B cell (primary cell): ENCODE data around the gene TSFM. TPM values are rescaled to one million over a fixed set of nuclear protein-coding genes. Genes with fewer than 3 reads are reported as not detected.

Experiments used
- ATAC-seq: fragments of 200-7000 bp; cut with Tn5 transposase; one replicate; pipeline ENCODE4 v1.10.0; 2021; ENCODE audit warnings: low read depth, mild to moderate bottlenecking, moderate number of reproducible peaks, moderate library complexity
- CTCF ChIA-PET: fragments of 350-600 bp; sonication (Branson Sonifier 250); formaldehyde crosslinking; loops from one replicate; lab custom pipeline; 2021; ENCODE audit warnings: antibody characterized with exemption, inconsistent platforms; lab: Charles Lee
- POLR2A ChIA-PET: fragments of 350-600 bp; sonication (Branson Sonifier 250); formaldehyde crosslinking; loops from one replicate; lab custom pipeline; 2021; ENCODE audit warnings: antibody characterized with exemption; lab: Charles Lee
- DNase-seq: peaks from one replicate; pipeline ENCODE4 v3.0.0; 2013
- H2AFZ ChIP-seq: 2 replicates; pipeline ENCODE4 v1.6.1; 2012; ENCODE audit warnings: mild to moderate bottlenecking, low read depth, low read length; ENCODE audit not compliant: insufficient read depth, poor library complexity, severe bottlenecking
- H3K27ac ChIP-seq, 2 donors: 1 replicate in 1 of 2; 2 replicates in 1 of 2; pipeline ENCODE4 v1.5.1; 2012 to 2013; ENCODE audit warnings: low read length in 2 of 2, mild to moderate bottlenecking in 2 of 2, moderate library complexity in 1 of 2
- H3K27me3 ChIP-seq, 4 experiments: fragments of 200-600 bp in 1 of 4; sonication (generic) in 1 of 4; replicated peaks in 1 of 4; 1 replicate in 2 of 4; 2 replicates in 2 of 4; pipeline versions ENCODE4 v1.6.1 to v1.7.0; 2013 to 2016; ENCODE audit warnings: low read length in 3 of 4, mild to moderate bottlenecking in 2 of 4, mixed read lengths in 1 of 4, moderate library complexity in 1 of 4; ENCODE audit not compliant: insufficient read depth in 4 of 4, control insufficient read depth in 3 of 4; ENCODE audit errors: control extremely low read depth in 1 of 4
- H3K36me3 ChIP-seq, 2 experiments: replicated peaks in 1 of 2; 1 replicate in 1 of 2; 2 replicates in 1 of 2; pipeline versions ENCODE4 v1.6.1 to v1.7.1; 2013; ENCODE audit warnings: low read length in 1 of 2; ENCODE audit not compliant: insufficient read depth in 2 of 2, control insufficient read depth in 1 of 2; ENCODE audit errors: control extremely low read depth in 1 of 2, extremely low read depth in 1 of 2
- H3K4me1 ChIP-seq, 2 donors: fragments of 200-600 bp in 1 of 2; sonication (generic) in 1 of 2; 1 replicate in 1 of 2; 2 replicates in 1 of 2; pipeline versions ENCODE4 v1.5.1 to v1.6.1; 2013 to 2017; ENCODE audit warnings: low read length in 2 of 2; ENCODE audit not compliant: control insufficient read depth in 2 of 2, insufficient read depth in 2 of 2
- H3K4me2 ChIP-seq: replicated peaks from 2 replicates; pipeline ENCODE3; 2012; ENCODE audit warnings: mild to moderate bottlenecking, low read depth, low read length; ENCODE audit not compliant: poor library complexity, severe bottlenecking
- H3K4me3 ChIP-seq, 5 experiments: fragments of 200-600 bp in 1 of 5; sonication (generic) in 1 of 5; 1 replicate in 3 of 5; 2 replicates in 2 of 5; pipeline versions ENCODE4 v1.5.1 to v1.7.0; 2011 to 2016; ENCODE audit warnings: low read length in 4 of 5, mild to moderate bottlenecking in 4 of 5, low read depth in 2 of 5, control low read depth in 1 of 5, moderate library complexity in 1 of 5; ENCODE audit not compliant: insufficient read depth in 1 of 5; ENCODE audit errors: control extremely low read depth in 1 of 5, extremely low read depth in 1 of 5
- H3K79me2 ChIP-seq: fragments of 200-600 bp; sonication (generic); one replicate; pipeline ENCODE4 v1.6.0; 2016; ENCODE audit warnings: low read length; ENCODE audit not compliant: control insufficient read depth, insufficient read depth
- H3K9ac ChIP-seq: fragments of 200-600 bp; sonication (generic); 2 replicates; pipeline ENCODE4 v1.6.1; 2017; ENCODE audit warnings: mild to moderate bottlenecking, low read length, moderate library complexity
- H3K9me3 ChIP-seq, 3 donors: one replicate each; pipeline versions ENCODE4 v1.6.1 to v1.7.1; 2013; ENCODE audit warnings: low read length in 2 of 3; ENCODE audit not compliant: control insufficient read depth in 2 of 3, insufficient read depth in 1 of 3; ENCODE audit errors: control extremely low read depth in 1 of 3
- H4K20me1 ChIP-seq: 2 replicates; pipeline ENCODE4 v1.6.0; 2012; ENCODE audit warnings: mild to moderate bottlenecking, low read length; ENCODE audit not compliant: insufficient read depth, control insufficient read depth, poor library complexity, severe bottlenecking
- H3K27ac Mint-ChIP-seq: one replicate; pipeline ENCODE4 v1.8.0; 2021; ENCODE audit warnings: mixed read lengths
- H3K27me3 Mint-ChIP-seq: one replicate; pipeline ENCODE4 v1.8.0; 2021; ENCODE audit warnings: mixed read lengths
- H3K4me1 Mint-ChIP-seq: one replicate; pipeline ENCODE4 v1.8.0; 2021; ENCODE audit warnings: mixed read lengths
- H3K4me3 Mint-ChIP-seq: one replicate; pipeline ENCODE4 v1.8.0; 2021; ENCODE audit warnings: mixed read lengths
- H3K9me3 Mint-ChIP-seq: one replicate; pipeline ENCODE4 v1.8.0; 2022; ENCODE audit warnings: mixed read lengths; ENCODE audit not compliant: insufficient read depth
- EZH2 ChIP-seq: IDR thresholded peaks from 2 replicates; pipeline ENCODE4 v1.6.1; 2012; ENCODE audit warnings: borderline replicate concordance, low read depth, mild to moderate bottlenecking, moderate library complexity, low read length; ENCODE audit not compliant: insufficient read depth, poor library complexity, severe bottlenecking
- WGBS: methylation state at CpG from one replicate; pipeline ENCODE4 v1.1.5; 2013; ENCODE audit warnings: missing lambda C conversion rate; ENCODE audit not compliant: insufficient coverage; 5-methylcytosine and 5-hydroxymethylcytosine counted together
- intact Hi-C: fragments of 100-400 bp; cut with micrococcal nuclease; formaldehyde crosslinking; loops from one replicate; pipeline ENCODE4 v1.10.0; 2022
- polyA plus RNA-seq: library from polyadenylated mRNA; depleted of rRNA; stranded (reverse); fragments of >200 nt; gene quantifications from 2 replicates; pipeline ENCODE4 v1.2.3, GENCODE V29; 2012
- total RNA-seq, 2 donors: library from RNA; stranded (reverse); fragments of 120-200 nt in 1 of 2; gene quantifications; 1 replicate in 1 of 2; 2 replicates in 1 of 2; pipeline versions ENCODE4 v1.2.3 to v1.2.4, GENCODE V29; 2013 to 2022
- TF ChIP-seq, protein P1 (sequence below): fragments of 200-600 bp; IDR thresholded peaks from one replicate; pipeline ENCODE4 v1.8.0; 2022; ENCODE audit warnings: antibody characterized with exemption, mild to moderate bottlenecking

Gene TSFM
- total and polyA plus RNA-seq, 2 donors (not counting 1 experiment from before 2014, with no cell fraction given): 5.6 to 20.9 TPM

DNA sequence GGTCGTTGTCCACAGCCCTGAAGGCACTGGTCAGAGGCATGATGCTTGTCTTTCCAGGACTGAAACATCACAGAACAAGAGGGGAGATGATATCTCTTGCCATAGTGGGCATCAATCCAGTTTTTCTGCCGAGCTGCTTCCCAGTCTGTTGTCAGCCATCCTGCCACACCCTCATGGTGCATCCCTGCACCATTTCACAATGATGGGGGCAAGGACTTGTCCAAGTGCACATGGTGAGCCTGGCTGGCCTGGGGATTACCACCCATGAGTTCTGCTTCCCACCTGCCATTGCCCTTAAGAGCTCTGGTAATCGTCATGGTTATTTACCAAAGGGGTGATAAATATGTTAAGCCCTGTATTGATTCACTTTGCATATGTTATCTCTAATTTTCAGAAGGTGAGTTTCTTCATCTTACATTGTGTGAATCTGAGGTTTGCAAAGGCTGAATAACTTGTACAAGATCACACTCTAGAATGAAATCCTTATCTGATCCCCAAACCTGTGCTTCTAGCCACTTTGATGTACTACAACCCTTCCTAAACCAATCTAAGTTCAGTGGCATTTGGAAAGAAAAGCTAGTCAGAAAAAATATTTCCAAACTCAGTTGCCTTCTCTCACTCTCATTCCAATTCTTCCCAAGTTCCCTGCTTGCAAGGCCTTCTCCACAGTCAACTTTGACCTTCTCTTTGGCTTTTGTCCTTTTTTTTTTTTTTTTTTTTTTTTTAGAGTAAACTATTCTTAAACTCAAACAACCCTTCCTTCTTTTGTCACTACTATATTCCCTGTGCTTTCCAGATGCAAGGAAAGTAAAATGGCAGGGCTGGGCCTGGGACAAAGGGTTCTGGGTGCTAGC, 33.6 kb downstream of the TSFM start:
- Histone ChIP-seq H3K9ac (no peak overlapping the region), H3K4me1 (no peaks in the 10 kb centered on the region), H3K4me3 (no peak overlapping the region), H3K27me3 (no peaks in the 10 kb centered on the region), H3K9me3 (no peaks in the 10 kb centered on the region), H3K79me2 (no peaks in the 10 kb centered on the region), H3K36me3 (peaks cover 0 to 4% of the 10 kb centered on the region in 2 experiments), H3K27ac (no peak overlapping the region), H3K4me2 (no peak overlapping the region), H4K20me1 (peaks cover 3% of the 10 kb centered on the region), H2AFZ (no peak overlapping the region)
- Mint-ChIP-seq H3K4me3 (no peak overlapping the region), H3K27me3 (no peaks in the 10 kb centered on the region), H3K27ac (peak overlapping the region; percentile 32), H3K4me1 (no peaks in the 10 kb centered on the region), H3K9me3 (no peaks in the 10 kb centered on the region)
- DNase-seq (no peak), ATAC-seq (no peak)
- TF ChIP-seq, protein P1, sequence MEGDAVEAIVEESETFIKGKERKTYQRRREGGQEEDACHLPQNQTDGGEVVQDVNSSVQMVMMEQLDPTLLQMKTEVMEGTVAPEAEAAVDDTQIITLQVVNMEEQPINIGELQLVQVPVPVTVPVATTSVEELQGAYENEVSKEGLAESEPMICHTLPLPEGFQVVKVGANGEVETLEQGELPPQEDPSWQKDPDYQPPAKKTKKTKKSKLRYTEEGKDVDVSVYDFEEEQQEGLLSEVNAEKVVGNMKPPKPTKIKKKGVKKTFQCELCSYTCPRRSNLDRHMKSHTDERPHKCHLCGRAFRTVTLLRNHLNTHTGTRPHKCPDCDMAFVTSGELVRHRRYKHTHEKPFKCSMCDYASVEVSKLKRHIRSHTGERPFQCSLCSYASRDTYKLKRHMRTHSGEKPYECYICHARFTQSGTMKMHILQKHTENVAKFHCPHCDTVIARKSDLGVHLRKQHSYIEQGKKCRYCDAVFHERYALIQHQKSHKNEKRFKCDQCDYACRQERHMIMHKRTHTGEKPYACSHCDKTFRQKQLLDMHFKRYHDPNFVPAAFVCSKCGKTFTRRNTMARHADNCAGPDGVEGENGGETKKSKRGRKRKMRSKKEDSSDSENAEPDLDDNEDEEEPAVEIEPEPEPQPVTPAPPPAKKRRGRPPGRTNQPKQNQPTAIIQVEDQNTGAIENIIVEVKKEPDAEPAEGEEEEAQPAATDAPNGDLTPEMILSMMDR: no peak
- TF ChIP-seq EZH2: no peak
- intact Hi-C loops: no loop called here
- ChIA-PET CTCF (interaction anchor here (0.7 kb wide), 1 partner anchor 20 kb away, joined by 4 read pairs; no protein-coding TSS in a partner anchor), POLR2A (no interaction called here)
- WGBS: 88% methylated on average over 2 of the region's 3 CpGs

DNA sequence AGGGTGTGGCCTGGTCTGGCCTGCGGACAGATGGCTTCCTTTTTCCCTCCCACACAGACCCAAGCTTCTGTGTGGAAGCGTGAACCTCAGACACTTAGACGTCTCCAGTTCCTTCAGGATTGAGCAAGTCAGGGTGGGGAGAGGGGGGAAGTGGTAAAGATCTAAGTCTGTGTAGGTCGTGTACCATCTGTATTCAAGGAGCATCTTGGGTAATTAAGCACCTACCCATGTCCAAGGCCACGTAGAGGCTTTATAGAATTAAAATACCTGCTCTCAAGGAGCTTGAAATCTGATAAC, 34.2 kb downstream of the TSFM start:
- no peak for DNase-seq
- H3K9me3 ChIP-seq: no peaks in the 10 kb centered on the region
- TF ChIP-seq, protein P1: no peak
- no peak for TF ChIP-seq EZH2
- Mint-ChIP-seq H3K27me3 (no peaks in the 10 kb centered on the region), H3K4me1 (no peaks in the 10 kb centered on the region), H3K4me3 (no peak overlapping the region), H3K9me3 (no peaks in the 10 kb centered on the region), H3K27ac (no peak overlapping the region)
- no peaks in the 10 kb centered on the region for H3K4me1 ChIP-seq
- ChIA-PET POLR2A (no interaction called here), CTCF (interaction anchor here (2.3 to 2.7 kb wide), 2 partner anchors 13 to 16 kb away, joined by 9 read pairs; no protein-coding TSS in a partner anchor)
- H3K27me3 ChIP-seq: no peaks in the 10 kb centered on the region
- no peak overlapping the region for H3K9ac ChIP-seq
- peaks cover 0 to 10% of the 10 kb centered on the region in 2 experiments for H3K36me3 ChIP-seq
- ATAC-seq: no peak
- H3K79me2 ChIP-seq: no peaks in the 10 kb centered on the region
- no peak overlapping the region for H3K4me2 ChIP-seq
- no peak overlapping the region for H2AFZ ChIP-seq
- intact Hi-C loops: no loop called here
- no CpG with 5 or more reads among the region's 5 CpGs for WGBS
- no peak overlapping the region for H3K27ac ChIP-seq
- H3K4me3 ChIP-seq: no peak overlapping the region
- peaks cover 6% of the 10 kb centered on the region for H4K20me1 ChIP-seq
